Fibroblast of lung (primary cell): Measurements from ENCODE around the gene CDC26. TPM values are rescaled to one million over a fixed set of nuclear protein-coding genes. Genes with fewer than 3 reads are reported as not detected.

Experiments
- DNase-seq, 2 donors: peaks; one replicate each; pipeline versions ENCODE4 v3.0.0 to v3.0.0-alpha.2; 2010; ENCODE audit warnings: low read depth in 2 of 2
- H2AFZ ChIP-seq: 2 replicates; pipeline ENCODE4 v1.5.1; 2012; ENCODE audit warnings: low read length, control low read depth, inconsistent platforms
- H3K27ac ChIP-seq: 2 replicates; pipeline ENCODE4 v1.5.1; 2011; ENCODE audit warnings: low read length, control low read depth; ENCODE audit not compliant: insufficient read depth
- H3K27me3 ChIP-seq: 2 replicates; pipeline ENCODE4 v1.5.1; 2011; ENCODE audit warnings: mild to moderate bottlenecking, low read length; ENCODE audit not compliant: control insufficient read depth, insufficient read depth
- H3K36me3 ChIP-seq: 2 replicates; pipeline ENCODE4 v1.5.1; 2011; ENCODE audit warnings: low read length; ENCODE audit not compliant: control insufficient read depth, insufficient read depth
- H3K4me1 ChIP-seq: 2 replicates; pipeline ENCODE4 v1.5.1; 2011; ENCODE audit warnings: low read length; ENCODE audit not compliant: control insufficient read depth, insufficient read depth; ENCODE audit errors: extremely low read depth
- H3K4me2 ChIP-seq: 2 replicates; pipeline ENCODE4 v1.5.1; 2011; ENCODE audit warnings: low read length, control low read depth; ENCODE audit not compliant: insufficient read depth; ENCODE audit errors: extremely low read depth
- H3K4me3 ChIP-seq, 4 experiments: fragments of 200-600 bp in 1 of 4; sonication (generic) in 1 of 4; replicated peaks in 1 of 4; 2 replicates each; pipeline ENCODE4 v1.5.1; 2011 to 2016; ENCODE audit warnings: low read length in 4 of 4, low read depth in 3 of 4, mild to moderate bottlenecking in 3 of 4, control low read depth in 2 of 4, inconsistent platforms in 1 of 4, mixed read lengths in 1 of 4; ENCODE audit not compliant: insufficient read depth in 1 of 4; ENCODE audit errors: control extremely low read depth in 1 of 4
- H3K79me2 ChIP-seq: 2 replicates; pipeline ENCODE4 v1.5.1; 2012; ENCODE audit warnings: mild to moderate bottlenecking, low read length, inconsistent platforms; ENCODE audit not compliant: control insufficient read depth, insufficient read depth
- H3K9ac ChIP-seq: 2 replicates; pipeline ENCODE4 v1.5.1; 2011; ENCODE audit warnings: mild to moderate bottlenecking, low read length, control low read depth; ENCODE audit not compliant: insufficient read depth
- H3K9me3 ChIP-seq: 2 replicates; pipeline ENCODE4 v1.5.1; 2012; ENCODE audit warnings: low read depth, low read length; ENCODE audit not compliant: control insufficient read depth, insufficient read depth
- H4K20me1 ChIP-seq: 2 replicates; pipeline ENCODE4 v1.5.1; 2011; ENCODE audit warnings: low read length; ENCODE audit not compliant: control insufficient read depth, insufficient read depth; ENCODE audit errors: extremely low read depth
- CTCF ChIP-seq, 2 donors: IDR thresholded peaks in 1 of 2; conservative IDR thresholded peaks in 1 of 2; 1 replicate in 1 of 2; 2 replicates in 1 of 2; pipeline ENCODE4 v1.5.1; 2011 to 2012; ENCODE audit warnings: low read length in 2 of 2, control low read depth in 1 of 2, inconsistent platforms in 1 of 2, low read depth in 1 of 2, mild to moderate bottlenecking in 1 of 2
- EZH2 ChIP-seq: IDR thresholded peaks from 2 replicates; pipeline ENCODE4 v1.5.1; 2012; ENCODE audit warnings: low read length, control low read depth, mild to moderate bottlenecking; ENCODE audit errors: missing control alignments
- polyA plus RNA-seq, 2 donors: library from polyadenylated mRNA; depleted of rRNA in 1 of 2; stranded (reverse) in 1 of 2; unstranded in 1 of 2; fragments of >200 nt; gene quantifications; 2 replicates each; pipeline ENCODE4 v1.2.1, GENCODE V29; 2011 to 2012; ENCODE audit warnings: missing spikeins in 1 of 2
- total RNA-seq: library from RNA; depleted of rRNA; stranded (reverse); fragments of >200 nt; gene quantifications from 2 replicates; pipeline ENCODE4 v1.2.1, GENCODE V29; 2014

The CDC26 gene
- total and polyA plus RNA-seq, 2 donors (not counting 1 experiment from before 2014, with no cell fraction given) = 33.9 to 63.2 TPM

GRCh38 chr9:113247640-113248039 lies 27.7 kb downstream of the CDC26 start:
- Histone ChIP-seq H3K9ac (no peak overlapping the region), H4K20me1 (no peaks in the 10 kb centered on the region), H2AFZ (no peak overlapping the region), H3K4me2 (no peak overlapping the region), H3K27me3 (no peaks in the 10 kb centered on the region), H3K4me1 (no peaks in the 10 kb centered on the region), H3K36me3 (no peaks in the 10 kb centered on the region), H3K79me2 (no peaks in the 10 kb centered on the region), H3K4me3 (no peak overlapping the region), H3K27ac (no peak overlapping the region), H3K9me3 (no peaks in the 10 kb centered on the region)
- TF ChIP-seq EZH2 = no peak
- TF ChIP-seq CTCF (conservative IDR thresholded peaks at IDR 0.05 in 1 of 2, IDR thresholded peaks at IDR 0.05 in 1 of 2; ENCODE audit: low read depth in 1 of 2, low read length in 2 of 2) = no peak
- DNase-seq = no peak

GRCh38 chr9:113246928-113247327 lies 28.4 kb downstream of the CDC26 start:
- no peak overlapping the region for H3K4me3 ChIP-seq
- H3K4me1 ChIP-seq = no peaks in the 10 kb centered on the region
- no peak for DNase-seq
- no peak overlapping the region for H3K9ac ChIP-seq
- H3K27ac ChIP-seq = no peak overlapping the region
- H3K4me2 ChIP-seq = no peak overlapping the region
- TF ChIP-seq EZH2 = no peak
- no peak for TF ChIP-seq CTCF (conservative IDR thresholded peaks at IDR 0.05 in 1 of 2, IDR thresholded peaks at IDR 0.05 in 1 of 2; ENCODE audit: low read depth in 1 of 2, low read length in 2 of 2)
- H3K36me3 ChIP-seq = no peaks in the 10 kb centered on the region
- H3K27me3 ChIP-seq = no peaks in the 10 kb centered on the region
- H3K9me3 ChIP-seq = no peaks in the 10 kb centered on the region
- H3K79me2 ChIP-seq = no peaks in the 10 kb centered on the region
- H2AFZ ChIP-seq = no peak overlapping the region
- H4K20me1 ChIP-seq = no peaks in the 10 kb centered on the region

GRCh38 chr9:113245894-113246293 lies 29.5 kb downstream of the CDC26 start:
- TF ChIP-seq CTCF (conservative IDR thresholded peaks at IDR 0.05 in 1 of 2, IDR thresholded peaks at IDR 0.05 in 1 of 2; ENCODE audit: low read depth in 1 of 2, low read length in 2 of 2) (no peak), EZH2 (no peak)
- Histone ChIP-seq H2AFZ (no peak overlapping the region), H3K79me2 (no peaks in the 10 kb centered on the region), H3K9me3 (no peaks in the 10 kb centered on the region), H3K4me1 (no peaks in the 10 kb centered on the region), H3K4me3 (no peak overlapping the region), H3K36me3 (no peaks in the 10 kb centered on the region), H3K27me3 (no peaks in the 10 kb centered on the region), H3K4me2 (no peak overlapping the region), H3K27ac (no peak overlapping the region), H4K20me1 (no peaks in the 10 kb centered on the region), H3K9ac (no peak overlapping the region)
- no peak for DNase-seq
